Neural cell (in vitro differentiated cells): Measurements from ENCODE around the gene CLEC2D. TPM values are rescaled to one million over a fixed set of nuclear protein-coding genes. Genes with fewer than 3 reads are reported as not detected.

Source experiments
- H2AFZ ChIP-seq: fragments of 200-600, 300-800 bp; sonication (generic), shearing (Covaris generic); 2 replicates; pipeline ENCODE4 v1.6.0; 2014; ENCODE audit warnings: low read depth, mild to moderate bottlenecking, antibody characterized with exemption, low read length, moderate library complexity
- H3F3A ChIP-seq: fragments of 200-600 bp; shearing (Covaris generic); 2 replicates; pipeline ENCODE4 v1.6.1; 2016; ENCODE audit warnings: mild to moderate bottlenecking, moderate library complexity, mixed read lengths, antibody characterized with exemption, low read length; ENCODE audit not compliant: insufficient read depth, poor library complexity, severe bottlenecking
- H3K27ac ChIP-seq: fragments of 200-600, 300-800 bp; sonication (generic), shearing (Covaris generic); 2 replicates; pipeline ENCODE4 v1.5.1; 2014; ENCODE audit warnings: mild to moderate bottlenecking, low read length, moderate library complexity
- H3K27me3 ChIP-seq: fragments of 300-800, 200-600 bp; sonication (generic), shearing (Covaris generic); 2 replicates; pipeline ENCODE4 v1.6.0; 2014; ENCODE audit warnings: mild to moderate bottlenecking, low read depth, low read length, moderate library complexity; ENCODE audit not compliant: insufficient read depth
- H3K36me3 ChIP-seq: fragments of 300-800, 200-600 bp; sonication (generic), shearing (Covaris generic); 2 replicates; pipeline ENCODE4 v1.5.1; 2014; ENCODE audit warnings: mild to moderate bottlenecking, antibody characterized with exemption, low read length, moderate library complexity; ENCODE audit not compliant: insufficient read depth
- H3K4me2 ChIP-seq: fragments of 300-800, 200-600 bp; sonication (generic), shearing (Covaris generic); 2 replicates; pipeline ENCODE4 v1.6.0; 2014; ENCODE audit warnings: mild to moderate bottlenecking, low read length
- H3K4me3 ChIP-seq: fragments of 300-800, 200-600 bp; sonication (generic), shearing (Covaris generic); 2 replicates; pipeline ENCODE4 v1.5.1; 2014; ENCODE audit warnings: mild to moderate bottlenecking, low read length, moderate library complexity
- H3K79me2 ChIP-seq: fragments of 200-600 bp; shearing (Covaris generic); replicated peaks from 2 replicates; pipeline ENCODE4 v1.6.0; 2014; ENCODE audit warnings: mild to moderate bottlenecking, low read length, moderate library complexity; ENCODE audit not compliant: insufficient read depth
- H3K9ac ChIP-seq: fragments of 300-800, 200-600 bp; sonication (generic), shearing (Covaris generic); 2 replicates; pipeline ENCODE4 v1.6.1; 2016; ENCODE audit warnings: mild to moderate bottlenecking, low read length, mixed read lengths
- H3K9me2 ChIP-seq: fragments of 200-600 bp; shearing (Covaris generic); 2 replicates; pipeline ENCODE4 v1.6.1; 2016; ENCODE audit warnings: mild to moderate bottlenecking, low read length, mixed read lengths; ENCODE audit not compliant: insufficient read depth
- H3K9me3 ChIP-seq: fragments of 200-600, 300-800 bp; sonication (generic), shearing (Covaris generic); 2 replicates; pipeline ENCODE4 v1.6.1; 2016; ENCODE audit warnings: mild to moderate bottlenecking, mixed run types, low read length, moderate library complexity, mixed read lengths
- H4K20me1 ChIP-seq: fragments of 200-600 bp; shearing (Covaris generic); 2 replicates; pipeline ENCODE4 v1.6.1; 2016; ENCODE audit warnings: mild to moderate bottlenecking, mixed run types; ENCODE audit not compliant: insufficient read depth
- EP300 ChIP-seq: fragments of 450-650 bp; conservative IDR thresholded peaks from 2 replicates; pipeline ENCODE4 v1.6.1; 2014; ENCODE audit warnings: antibody characterized with exemption, mild to moderate bottlenecking, moderate library complexity; ENCODE audit not compliant: poor library complexity, severe bottlenecking
- EZH2 ChIP-seq: fragments of 200-600, 300-800 bp; shearing (Covaris generic), sonication (generic); IDR thresholded peaks from 2 replicates; pipeline ENCODE4 v1.6.1; 2014; ENCODE audit warnings: antibody characterized with exemption, low read length, borderline replicate concordance, mild to moderate bottlenecking; ENCODE audit not compliant: insufficient read depth, poor library complexity, severe bottlenecking
- MXI1 ChIP-seq: fragments of 450-650 bp; conservative IDR thresholded peaks from 2 replicates; pipeline ENCODE4 v1.6.1; 2014; ENCODE audit warnings: antibody characterized with exemption, mild to moderate bottlenecking; ENCODE audit not compliant: poor library complexity, severe bottlenecking
- POLR2AphosphoS5 ChIP-seq: IDR thresholded peaks from 2 replicates; pipeline ENCODE4 v1.6.1; 2012
- RAD21 ChIP-seq: fragments of 450-650 bp; conservative IDR thresholded peaks from 2 replicates; pipeline ENCODE4 v1.6.1; 2014; ENCODE audit warnings: antibody characterized with exemption, mild to moderate bottlenecking, moderate library complexity
- SMC3 ChIP-seq: fragments of 450-650 bp; conservative IDR thresholded peaks from 2 replicates; pipeline ENCODE4 v1.6.1; 2014; ENCODE audit warnings: antibody characterized with exemption, mild to moderate bottlenecking, moderate library complexity; ENCODE audit not compliant: poor library complexity
- TAF1 ChIP-seq: IDR thresholded peaks from 2 replicates; pipeline ENCODE4 v1.6.1; 2012; ENCODE audit warnings: low read depth
- polyA plus RNA-seq: library from polyadenylated mRNA; depleted of rRNA; stranded (reverse); fragments of >200 nt; gene quantifications from 2 replicates; pipeline ENCODE4 v1.2.3, GENCODE V29; 2014
- TF ChIP-seq, protein P1 (sequence below): fragments of 450-650 bp; IDR thresholded peaks from 2 replicates; pipeline ENCODE4 v1.5.1; 2014; ENCODE audit warnings: antibody characterized with exemption, mild to moderate bottlenecking, moderate library complexity; ENCODE audit not compliant: poor library complexity, severe bottlenecking
- TF ChIP-seq, protein P2 (sequence below): IDR thresholded peaks from 2 replicates; pipeline ENCODE4 v1.6.1; 2012; ENCODE audit warnings: borderline replicate concordance

Gene CLEC2D
- polyA plus RNA-seq, 1 donor from 2014 or later = 2.6 TPM

DNA sequence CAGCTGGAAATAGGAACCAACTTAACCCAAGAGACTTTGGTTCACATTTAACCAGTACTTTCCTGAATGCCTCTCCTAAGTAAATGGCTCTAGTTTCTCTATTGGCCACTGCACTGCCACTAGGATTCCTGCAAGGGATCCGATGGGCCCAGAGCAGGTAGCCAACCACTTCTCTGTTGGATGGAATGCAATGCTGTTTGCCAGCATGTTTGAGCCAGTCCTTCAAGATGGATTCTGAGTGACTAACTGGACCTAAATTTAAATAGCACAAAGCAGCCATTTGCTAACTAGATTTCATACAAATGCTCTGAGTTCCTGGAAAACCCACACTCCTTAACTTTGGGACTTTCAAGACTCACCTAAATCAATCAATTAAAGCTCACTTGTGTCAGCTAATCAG lies 9.5 kb upstream of the CLEC2D start:
- no peaks in the 10 kb centered on the region for H3K9me2 ChIP-seq
- H3K4me2 ChIP-seq = no peak overlapping the region
- no peaks in the 10 kb centered on the region for H3K79me2 ChIP-seq
- H3F3A ChIP-seq = no peaks in the 10 kb centered on the region
- TF ChIP-seq EZH2 (no peak), TAF1 (no peak)
- H4K20me1 ChIP-seq = no peaks in the 10 kb centered on the region
- H3K36me3 ChIP-seq = no peaks in the 10 kb centered on the region
- H3K9me3 ChIP-seq = no peaks in the 10 kb centered on the region
- no peak overlapping the region for H3K9ac ChIP-seq
- H3K27ac ChIP-seq = no peak overlapping the region
- H2AFZ ChIP-seq = no peak overlapping the region
- H3K4me3 ChIP-seq = no peak overlapping the region
- no peaks in the 10 kb centered on the region for H3K27me3 ChIP-seq

DNA sequence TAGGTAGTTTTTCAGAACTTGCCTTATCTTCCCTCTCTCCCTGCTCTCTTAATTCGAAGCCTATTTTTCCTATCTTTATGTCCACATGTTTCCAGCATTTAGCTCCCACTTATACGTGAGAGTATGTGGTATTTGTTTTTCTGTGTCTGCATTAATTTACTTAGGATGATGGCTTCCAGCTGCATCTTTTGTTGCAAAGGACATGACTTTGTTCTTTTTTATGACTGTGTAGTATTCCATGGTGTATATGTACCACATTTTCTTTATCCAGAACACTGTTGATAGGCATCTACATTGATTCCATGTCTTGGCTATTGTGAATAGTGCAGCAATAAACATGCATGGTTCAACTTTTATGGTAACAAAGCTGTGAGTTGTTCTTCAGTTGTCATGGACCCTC lies 7.8 kb upstream of the CLEC2D start:
- H3K4me2 ChIP-seq = no peak overlapping the region
- no peaks in the 10 kb centered on the region for H3F3A ChIP-seq
- no peaks in the 10 kb centered on the region for H4K20me1 ChIP-seq
- H3K79me2 ChIP-seq = no peaks in the 10 kb centered on the region
- no peaks in the 10 kb centered on the region for H3K27me3 ChIP-seq
- H3K9ac ChIP-seq = no peak overlapping the region
- H3K27ac ChIP-seq = no peak overlapping the region
- no peaks in the 10 kb centered on the region for H3K9me3 ChIP-seq
- H3K9me2 ChIP-seq = no peaks in the 10 kb centered on the region
- H3K36me3 ChIP-seq = no peaks in the 10 kb centered on the region
- TF ChIP-seq TAF1 (no peak), RAD21 (no peak), MXI1 (no peak), SMC3 (no peak), EP300 (no peak), POLR2AphosphoS5 (no peak), EZH2 (no peak)
- TF ChIP-seq, protein P1, sequence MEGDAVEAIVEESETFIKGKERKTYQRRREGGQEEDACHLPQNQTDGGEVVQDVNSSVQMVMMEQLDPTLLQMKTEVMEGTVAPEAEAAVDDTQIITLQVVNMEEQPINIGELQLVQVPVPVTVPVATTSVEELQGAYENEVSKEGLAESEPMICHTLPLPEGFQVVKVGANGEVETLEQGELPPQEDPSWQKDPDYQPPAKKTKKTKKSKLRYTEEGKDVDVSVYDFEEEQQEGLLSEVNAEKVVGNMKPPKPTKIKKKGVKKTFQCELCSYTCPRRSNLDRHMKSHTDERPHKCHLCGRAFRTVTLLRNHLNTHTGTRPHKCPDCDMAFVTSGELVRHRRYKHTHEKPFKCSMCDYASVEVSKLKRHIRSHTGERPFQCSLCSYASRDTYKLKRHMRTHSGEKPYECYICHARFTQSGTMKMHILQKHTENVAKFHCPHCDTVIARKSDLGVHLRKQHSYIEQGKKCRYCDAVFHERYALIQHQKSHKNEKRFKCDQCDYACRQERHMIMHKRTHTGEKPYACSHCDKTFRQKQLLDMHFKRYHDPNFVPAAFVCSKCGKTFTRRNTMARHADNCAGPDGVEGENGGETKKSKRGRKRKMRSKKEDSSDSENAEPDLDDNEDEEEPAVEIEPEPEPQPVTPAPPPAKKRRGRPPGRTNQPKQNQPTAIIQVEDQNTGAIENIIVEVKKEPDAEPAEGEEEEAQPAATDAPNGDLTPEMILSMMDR = no peak
- TF ChIP-seq, protein P2, sequence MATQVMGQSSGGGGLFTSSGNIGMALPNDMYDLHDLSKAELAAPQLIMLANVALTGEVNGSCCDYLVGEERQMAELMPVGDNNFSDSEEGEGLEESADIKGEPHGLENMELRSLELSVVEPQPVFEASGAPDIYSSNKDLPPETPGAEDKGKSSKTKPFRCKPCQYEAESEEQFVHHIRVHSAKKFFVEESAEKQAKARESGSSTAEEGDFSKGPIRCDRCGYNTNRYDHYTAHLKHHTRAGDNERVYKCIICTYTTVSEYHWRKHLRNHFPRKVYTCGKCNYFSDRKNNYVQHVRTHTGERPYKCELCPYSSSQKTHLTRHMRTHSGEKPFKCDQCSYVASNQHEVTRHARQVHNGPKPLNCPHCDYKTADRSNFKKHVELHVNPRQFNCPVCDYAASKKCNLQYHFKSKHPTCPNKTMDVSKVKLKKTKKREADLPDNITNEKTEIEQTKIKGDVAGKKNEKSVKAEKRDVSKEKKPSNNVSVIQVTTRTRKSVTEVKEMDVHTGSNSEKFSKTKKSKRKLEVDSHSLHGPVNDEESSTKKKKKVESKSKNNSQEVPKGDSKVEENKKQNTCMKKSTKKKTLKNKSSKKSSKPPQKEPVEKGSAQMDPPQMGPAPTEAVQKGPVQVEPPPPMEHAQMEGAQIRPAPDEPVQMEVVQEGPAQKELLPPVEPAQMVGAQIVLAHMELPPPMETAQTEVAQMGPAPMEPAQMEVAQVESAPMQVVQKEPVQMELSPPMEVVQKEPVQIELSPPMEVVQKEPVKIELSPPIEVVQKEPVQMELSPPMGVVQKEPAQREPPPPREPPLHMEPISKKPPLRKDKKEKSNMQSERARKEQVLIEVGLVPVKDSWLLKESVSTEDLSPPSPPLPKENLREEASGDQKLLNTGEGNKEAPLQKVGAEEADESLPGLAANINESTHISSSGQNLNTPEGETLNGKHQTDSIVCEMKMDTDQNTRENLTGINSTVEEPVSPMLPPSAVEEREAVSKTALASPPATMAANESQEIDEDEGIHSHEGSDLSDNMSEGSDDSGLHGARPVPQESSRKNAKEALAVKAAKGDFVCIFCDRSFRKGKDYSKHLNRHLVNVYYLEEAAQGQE = no peak
- no peak overlapping the region for H3K4me3 ChIP-seq
- H2AFZ ChIP-seq = no peak overlapping the region

DNA sequence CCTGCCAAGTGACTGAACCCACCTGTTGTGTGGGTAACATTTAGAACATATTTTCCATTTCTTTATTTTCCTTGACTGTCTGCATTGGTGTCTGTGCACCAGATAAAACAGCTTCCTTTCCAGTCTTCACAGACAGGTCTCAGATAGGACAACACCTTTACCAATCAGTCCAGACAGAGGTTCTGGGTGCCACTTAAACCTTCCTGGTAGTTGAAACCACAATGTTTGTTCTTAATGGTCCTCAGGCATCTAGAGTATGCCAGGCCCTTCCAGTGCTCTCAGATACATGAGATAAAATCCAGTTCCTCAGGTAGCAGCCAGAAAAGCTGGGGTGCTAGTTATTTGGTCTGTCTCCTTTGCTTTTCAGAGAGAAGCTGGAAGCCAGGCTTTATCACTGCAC lies 7.0 kb upstream of the CLEC2D start:
- no peak overlapping the region for H3K27ac ChIP-seq
- H3K36me3 ChIP-seq = no peaks in the 10 kb centered on the region

More for the DNA sequence above, 7.0 kb upstream of the CLEC2D start:
- Histone ChIP-seq H2AFZ (no peak overlapping the region), H3K9me2 (no peaks in the 10 kb centered on the region), H3K27me3 (no peaks in the 10 kb centered on the region), H3K4me3 (no peak overlapping the region), H3K9ac (no peak overlapping the region), H3K4me2 (no peak overlapping the region), H3K79me2 (no peaks in the 10 kb centered on the region), H4K20me1 (no peaks in the 10 kb centered on the region), H3K9me3 (no peaks in the 10 kb centered on the region), H3F3A (no peaks in the 10 kb centered on the region)
- TF ChIP-seq, protein P2 = no peak
- TF ChIP-seq POLR2AphosphoS5 (no peak), SMC3 (no peak), EZH2 (no peak), MXI1 (no peak), TAF1 (no peak), EP300 (no peak), RAD21 (no peak)
- TF ChIP-seq, protein P1 = no peak
